Omental fat pad (tissue), 4 donors: ENCODE measurements around the gene SDK1. TPM values are rescaled to one million over a fixed set of nuclear protein-coding genes. Genes with fewer than 3 reads are reported as not detected.
"Not testable (repeated sequence)": the region's sequence is repeated elsewhere in the genome, so short reads cannot be mapped to it uniquely, and the experiment has no call there.

ENCODE experiments used
- ATAC-seq: fragments of 150-250 bp; one replicate; pipeline ENCODE4 v1.9.1; 2016; ENCODE audit warnings: mild to moderate bottlenecking, moderate library complexity; ENCODE audit not compliant: low FRiP score
- DNase-seq: peaks from one replicate; pipeline ENCODE4 v3.0.0-alpha.2; 2019; ENCODE audit warnings: low spot score
- CTCF ChIP-seq, 3 donors: fragments of 450-650 bp; IDR thresholded peaks; one replicate each; pipeline ENCODE4 v1.5.1; 2016 to 2017; ENCODE audit warnings: antibody characterized with exemption in 3 of 3, mild to moderate bottlenecking in 3 of 3, moderate library complexity in 2 of 3
- total RNA-seq, 4 donors: library from RNA; depleted of rRNA; stranded (reverse); fragments of >200 nt; gene quantifications; one replicate each; pipeline ENCODE4 v1.1.0, GENCODE V29; 2016

Gene SDK1
- total RNA-seq, 4 donors from 2014 or later: 2.5 to 14.7 (median 5.4) TPM

DNA sequence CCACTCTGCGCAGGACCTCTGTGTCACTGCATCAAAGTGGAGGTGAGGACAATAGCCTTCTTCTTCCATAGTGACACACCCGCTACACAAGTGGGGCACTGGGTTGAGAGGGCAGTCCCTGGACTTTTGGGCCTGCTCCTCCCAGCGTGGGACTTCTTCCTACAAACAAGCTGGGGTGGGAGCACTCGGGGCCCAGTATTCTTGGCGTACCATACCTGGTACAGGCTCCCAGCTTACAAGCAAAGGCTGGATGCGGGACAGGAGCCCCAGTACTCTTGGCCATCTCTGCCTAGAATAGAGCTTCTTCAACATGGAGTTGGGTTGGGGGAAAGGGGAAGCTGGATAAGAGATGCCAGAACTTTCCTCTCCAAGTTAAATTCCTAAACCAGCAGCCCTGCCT is 954.3 kb downstream of the SDK1 start:
- no peak for DNase-seq
- no peak for ATAC-seq

GRCh38 chr7:4256286-4256685 is 955.2 kb downstream of the SDK1 start:
- ATAC-seq: no peak
- DNase-seq: no peak
- TF ChIP-seq CTCF (IDR thresholded peaks at IDR 0.05): no peak

More for the DNA sequence above, 954.3 kb downstream of the SDK1 start:
- no peak for TF ChIP-seq CTCF (IDR thresholded peaks at IDR 0.05)

DNA sequence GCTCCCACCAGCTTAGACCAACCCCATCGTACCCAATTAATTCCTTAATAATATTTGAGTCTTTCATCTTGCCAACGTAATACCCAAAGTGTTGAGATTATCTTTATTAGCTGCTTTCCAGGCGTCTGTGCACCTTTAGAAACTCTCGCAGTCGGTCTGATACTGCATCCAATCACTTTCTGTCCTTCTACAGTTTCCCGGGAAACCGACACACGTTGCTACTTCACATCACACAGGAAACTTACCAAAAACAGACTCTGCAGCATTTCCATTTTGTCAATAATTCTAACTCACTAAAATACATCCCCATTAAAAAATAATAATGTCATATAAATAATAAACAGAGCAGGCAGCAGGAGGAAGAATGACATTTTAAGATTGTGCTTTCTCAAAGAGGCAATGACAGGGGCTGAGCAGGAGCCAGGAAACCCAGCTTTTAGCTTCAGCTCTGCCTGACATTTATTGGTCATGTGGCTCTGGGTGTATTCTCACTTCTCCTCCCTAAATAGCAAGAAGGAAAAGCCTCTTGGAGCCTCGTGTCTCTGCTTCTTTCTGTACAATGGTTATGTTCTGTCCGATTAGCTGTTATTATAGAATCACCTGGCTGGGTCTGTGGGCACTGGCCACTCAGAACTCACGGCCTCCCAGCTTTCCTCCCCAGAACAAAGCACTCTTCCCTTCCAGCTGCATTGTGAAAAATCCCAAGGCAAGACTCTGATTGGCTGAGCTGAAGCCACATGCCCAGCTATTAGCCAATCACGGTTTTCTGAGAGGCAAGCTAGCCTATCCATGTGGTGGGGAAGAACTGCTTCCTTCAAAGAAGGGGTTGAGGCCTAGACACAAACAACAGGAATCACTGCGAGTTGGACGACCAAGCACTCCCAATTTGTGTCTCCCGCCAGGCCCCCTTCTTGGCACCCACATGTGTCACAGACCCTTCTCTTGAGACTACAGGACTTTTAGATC is 956.4 kb downstream of the SDK1 start:
- no peak for DNase-seq
- ATAC-seq: no peak
- TF ChIP-seq CTCF (IDR thresholded peaks at IDR 0.05): no peak

DNA sequence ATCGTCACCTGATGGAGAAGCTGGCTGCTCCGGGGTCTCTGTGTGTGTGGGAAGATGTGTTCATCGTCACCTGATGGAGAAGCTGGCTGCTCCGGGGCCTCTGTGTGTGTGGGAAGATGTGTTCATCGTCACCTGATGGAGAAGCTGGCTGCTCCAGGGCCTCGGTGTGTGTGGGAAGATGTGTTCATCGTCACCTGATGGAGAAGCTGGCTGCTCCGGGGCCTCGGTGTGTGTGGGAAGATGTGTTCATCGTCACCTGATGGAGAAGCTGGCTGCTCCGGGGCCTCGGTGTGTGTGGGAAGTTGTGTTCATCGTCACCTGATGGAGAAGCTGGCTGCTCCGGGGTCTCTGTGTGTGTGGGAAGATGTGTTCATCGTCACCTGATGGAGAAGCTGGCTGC is 959.1 kb downstream of the SDK1 start:
- DNase-seq, ATAC-seq: not testable (repeated sequence)

DNA sequence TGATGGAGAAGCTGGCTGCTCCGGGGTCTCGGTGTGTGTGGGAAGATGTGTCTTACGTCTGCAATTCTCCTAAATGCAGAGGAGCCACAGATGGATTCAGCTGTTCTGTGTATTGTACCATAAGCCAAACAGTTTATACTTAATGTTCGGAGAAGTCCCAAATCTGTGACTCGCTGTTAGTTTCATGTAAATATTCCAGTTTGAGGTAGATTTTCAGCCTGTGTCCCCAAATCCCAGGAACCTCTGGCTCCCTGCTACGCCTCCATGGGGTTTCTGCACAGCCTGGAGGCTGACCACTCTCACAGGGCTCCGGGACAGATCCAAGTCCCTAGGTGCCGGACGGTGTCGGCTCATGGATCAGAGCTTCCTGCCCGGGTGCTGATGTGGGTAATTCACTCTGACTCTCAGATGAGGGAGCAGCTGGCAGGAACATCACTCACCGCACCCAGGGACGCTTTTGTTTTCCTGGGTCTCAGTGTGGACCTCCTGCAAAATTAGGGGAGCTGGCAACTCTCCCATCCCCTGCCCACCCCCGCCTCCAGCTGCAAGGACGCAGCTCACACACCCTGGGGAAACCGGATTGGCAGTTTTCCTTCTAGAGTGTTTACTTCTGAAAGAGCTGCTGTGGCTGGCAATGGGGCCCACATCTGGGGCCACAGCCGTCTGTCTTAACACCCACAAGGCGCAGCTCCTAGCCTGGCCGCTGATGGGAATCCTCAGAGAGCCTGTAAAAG is 960.0 kb downstream of the SDK1 start:
- DNase-seq (no peak), ATAC-seq (no peak)
- no peak for TF ChIP-seq CTCF (IDR thresholded peaks at IDR 0.05)

DNA sequence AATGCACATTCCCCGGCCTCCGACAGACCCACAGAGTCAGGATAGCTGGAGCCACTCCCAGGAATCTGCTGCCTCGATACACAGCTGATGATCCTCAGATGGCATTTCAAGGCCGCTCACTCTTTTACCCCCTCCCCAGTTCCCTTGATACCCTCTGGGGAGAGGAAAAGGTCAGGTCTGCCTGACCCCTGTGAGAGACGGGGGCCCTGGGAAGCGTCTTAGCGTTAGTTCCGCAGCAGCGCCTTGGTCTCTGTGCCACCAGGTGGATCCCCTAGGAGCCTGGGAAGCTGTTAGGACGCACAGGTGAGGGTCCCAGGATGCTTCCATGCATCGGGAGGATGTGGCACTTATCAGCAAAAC is 960.5 kb downstream of the SDK1 start:
- TF ChIP-seq CTCF (IDR thresholded peaks at IDR 0.05): no peak
- DNase-seq (no peak), ATAC-seq (no peak)

DNA sequence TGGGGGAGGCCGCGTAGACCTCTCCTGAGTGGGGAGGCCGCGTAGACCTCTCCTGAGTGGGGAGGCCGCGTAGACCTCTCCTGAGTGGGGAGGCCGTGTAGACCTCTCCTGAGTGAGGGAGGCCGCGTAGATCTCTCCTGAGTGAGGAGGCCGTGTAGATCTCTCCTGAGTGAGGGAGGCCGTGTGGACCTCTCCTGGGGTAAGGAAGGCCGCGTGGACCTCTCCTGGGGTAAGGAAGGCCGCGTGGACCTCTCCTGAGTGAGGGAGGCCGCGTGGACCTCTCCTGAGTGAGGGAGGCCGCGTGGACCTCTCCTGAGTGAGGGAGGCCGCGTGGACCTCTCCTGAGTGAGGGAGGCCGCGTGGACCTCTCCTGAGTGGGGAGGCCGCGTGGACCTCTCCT is 963.2 kb downstream of the SDK1 start:
- not testable (repeated sequence) for ATAC-seq, DNase-seq

- ATAC-seq (no peak), DNase-seq (no peak)
- no peak for TF ChIP-seq CTCF (IDR thresholded peaks at IDR 0.05)
Measured at GRCh38 chr7:4265066-4265465, 964.0 kb downstream of the SDK1 start.
